Left renal cortex interstitium (tissue), 4 donors: ENCODE results near the gene ATF5. TPM values are rescaled to one million over a fixed set of nuclear protein-coding genes. Genes with fewer than 3 reads are reported as not detected.
"Not testable (repeated sequence)": the region's sequence is repeated elsewhere in the genome, so short reads cannot be mapped to it uniquely, and the experiment has no call there.

Experiments used
- DNase-seq, 4 donors: peaks; one replicate each; pipeline ENCODE4 v3.0.0-alpha.2; 2013; ENCODE audit warnings: low read depth in 4 of 4, low spot score in 2 of 4, missing footprints in 1 of 4
- polyA plus RNA-seq, 4 donors: library from polyadenylated mRNA; unstranded; fragments of 120-200 nt; gene quantifications; one replicate each; pipeline ENCODE4 v1.2.1, GENCODE V29; 2013; ENCODE audit not compliant: insufficient read length in 4 of 4

ATF5 gene
- polyA plus RNA-seq, 4 donors: 20.2 to 31.1 (median 26.8) TPM

DNA sequence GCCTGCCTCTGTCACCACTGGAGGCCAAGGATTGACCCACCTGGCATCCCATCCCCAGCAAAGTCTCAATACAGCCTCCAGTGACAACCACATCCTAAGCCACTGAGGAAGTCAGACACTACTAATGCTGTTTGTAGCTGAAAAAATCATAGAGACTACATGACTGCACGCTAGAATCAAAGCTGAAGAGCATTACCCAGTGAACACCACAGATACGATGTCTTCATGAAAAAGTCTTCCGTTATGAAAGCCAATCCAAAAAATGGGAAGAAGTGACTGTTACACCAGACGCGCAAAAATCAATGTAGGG, 11.4 kb downstream of the ATF5 start:
- DNase-seq: no peak

DNA sequence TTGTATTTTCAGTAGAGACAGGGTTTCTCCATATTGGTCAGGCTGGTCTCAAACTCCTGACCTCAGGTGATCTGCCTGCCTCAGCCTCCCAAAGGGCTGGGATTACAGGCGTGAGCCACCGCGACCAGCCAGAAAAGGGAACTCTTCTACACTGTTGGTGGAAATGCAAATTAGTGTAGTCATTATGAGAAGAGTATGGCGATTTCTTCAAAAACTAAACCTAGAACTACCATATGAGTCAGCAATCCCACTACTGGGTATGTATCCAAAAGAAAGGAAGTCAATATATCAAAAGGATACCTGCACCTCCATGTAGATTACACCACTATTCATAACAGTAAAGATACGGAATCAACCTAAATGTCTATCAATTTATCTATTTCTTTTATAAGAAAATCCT, 15.6 kb downstream of the ATF5 start:
- DNase-seq: not testable (repeated sequence)

DNA sequence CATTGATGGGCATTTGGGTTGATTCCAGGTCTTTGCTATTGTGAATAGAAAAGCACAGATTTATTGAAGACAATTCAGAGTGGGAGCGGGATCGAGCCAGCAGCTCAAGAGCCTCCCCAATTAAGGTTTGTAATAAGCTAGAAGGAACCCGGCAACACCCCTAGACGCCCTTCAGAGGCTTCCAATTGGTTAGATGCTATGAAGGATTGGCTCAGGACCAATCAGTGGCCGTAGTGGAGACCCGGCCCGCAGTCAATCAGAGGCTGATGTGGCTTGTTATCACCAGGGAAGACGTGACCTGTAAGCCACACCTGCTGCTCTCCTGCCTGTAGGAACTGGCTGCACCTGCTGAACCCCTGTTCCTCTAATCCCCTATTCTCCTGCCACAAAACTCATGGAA, 17.4 kb downstream of the ATF5 start:
- no peak for DNase-seq

DNA sequence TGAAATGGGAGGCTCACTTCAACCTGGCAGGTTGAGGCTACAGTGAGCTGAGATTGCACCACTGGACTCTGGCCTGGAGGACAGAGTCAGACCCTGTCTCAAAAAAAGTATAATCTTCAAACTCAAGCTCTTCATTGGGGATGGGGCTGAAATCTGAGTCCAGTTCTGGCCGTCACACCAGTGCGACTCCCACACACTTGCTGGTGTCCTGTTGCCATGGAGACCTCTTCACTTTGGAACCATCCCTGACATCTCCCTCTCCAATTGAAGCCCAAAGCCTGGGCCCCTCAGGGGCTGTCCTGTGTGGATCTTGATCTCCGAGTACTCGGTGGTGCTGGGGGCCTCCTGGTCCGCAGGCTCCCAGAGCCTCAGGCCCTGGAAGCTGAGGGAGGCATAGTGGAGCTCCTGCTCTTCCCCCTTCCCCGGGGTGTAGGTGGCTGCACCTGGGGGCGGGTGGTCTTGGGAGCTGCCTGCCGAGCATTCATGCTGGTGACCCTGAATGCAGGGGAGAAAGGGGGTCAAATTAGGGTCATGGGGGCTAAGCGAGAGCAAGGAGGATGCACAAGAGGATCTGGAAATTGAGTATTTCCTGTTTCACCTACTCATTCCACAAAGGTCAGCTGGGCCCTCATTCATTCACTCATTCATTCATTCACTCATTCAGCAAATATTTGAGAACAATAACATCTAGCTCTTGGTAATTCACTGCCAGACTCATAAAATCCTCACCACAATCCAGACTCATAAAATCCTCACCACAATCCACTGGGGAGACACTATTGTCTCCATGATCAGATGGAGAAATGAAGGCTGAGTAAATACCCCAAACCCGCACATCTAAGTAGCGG, 21.0 kb downstream of the ATF5 start:
- no peak for DNase-seq

DNA sequence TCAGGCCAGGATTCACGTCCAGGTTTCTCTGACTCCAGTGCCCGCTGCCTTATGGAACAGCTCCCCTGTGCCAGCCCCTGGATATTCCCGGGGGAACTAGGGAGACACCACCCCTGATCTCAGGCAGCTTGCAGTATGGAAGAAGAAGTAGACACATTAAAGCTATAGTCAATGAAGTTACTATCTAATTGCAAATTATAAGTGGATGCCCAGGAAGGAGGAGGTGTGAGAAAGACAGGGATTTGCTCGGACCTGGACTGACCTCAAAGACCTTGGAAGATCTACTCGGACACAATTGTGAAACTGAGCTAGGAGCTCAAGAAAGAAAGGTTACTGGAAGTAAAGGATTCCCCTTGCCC, 21.6 kb downstream of the ATF5 start:
- DNase-seq: no peak

DNA sequence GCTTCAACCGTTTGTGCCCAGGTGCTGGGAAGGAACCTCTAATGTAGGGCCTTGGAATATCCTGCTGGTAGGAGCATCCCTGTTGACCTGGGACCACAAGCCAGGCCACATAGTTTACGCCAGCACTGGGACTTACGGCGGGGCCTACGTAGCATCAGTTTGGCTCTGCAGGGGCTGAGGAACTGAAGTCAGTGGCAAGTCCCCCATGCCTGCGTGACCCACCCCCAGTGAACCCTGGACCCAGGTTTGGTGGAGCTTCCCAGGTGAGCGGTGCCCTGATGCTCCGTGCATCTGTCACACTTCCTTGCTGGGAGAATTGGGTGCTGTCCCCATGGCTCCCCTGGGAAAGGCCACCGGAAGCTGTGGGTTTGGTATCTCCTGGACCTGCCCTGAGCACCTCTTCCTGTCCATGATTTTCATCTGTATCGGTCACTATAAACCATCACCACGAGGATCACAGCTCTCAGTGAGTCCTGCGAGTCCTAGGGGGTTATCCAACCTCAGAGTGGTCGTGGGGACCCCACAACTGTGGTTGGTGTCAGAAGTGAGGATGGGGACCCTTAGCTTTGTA, 22.0 kb downstream of the ATF5 start:
- DNase-seq: no peak

DNA sequence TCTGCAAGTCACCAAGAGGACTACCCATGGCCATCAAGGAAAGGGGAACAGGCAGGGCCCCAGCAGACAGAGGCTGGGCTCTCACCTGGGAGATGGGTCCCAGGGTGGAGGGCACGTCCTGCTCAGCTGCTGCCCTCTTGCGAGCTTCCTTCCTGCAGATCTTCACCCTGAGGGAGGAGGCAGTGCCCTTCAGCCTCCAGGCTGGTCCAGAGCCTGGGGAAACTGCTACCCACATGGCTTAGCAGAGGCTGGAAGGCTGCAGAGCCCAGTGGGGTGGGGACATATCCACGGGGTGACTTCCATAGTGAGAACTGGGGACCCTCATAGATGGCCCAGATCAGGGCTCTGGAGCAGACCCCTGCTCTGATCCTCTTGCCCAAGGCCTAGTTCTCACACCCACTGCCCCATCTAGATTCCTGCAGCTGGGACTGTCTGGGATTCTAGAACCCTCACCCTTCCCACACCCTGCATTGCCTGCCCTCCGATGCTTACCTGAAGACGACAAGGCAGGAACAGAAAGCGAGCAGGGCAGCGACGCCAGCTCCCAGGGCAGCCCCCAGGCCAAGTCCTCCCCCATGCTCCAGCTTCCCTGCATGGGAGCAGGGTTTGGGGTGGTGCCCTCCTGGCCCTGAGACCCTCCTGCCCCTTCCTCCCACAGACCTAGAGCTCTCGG, 22.9 kb downstream of the ATF5 start:
- no peak for DNase-seq

DNA sequence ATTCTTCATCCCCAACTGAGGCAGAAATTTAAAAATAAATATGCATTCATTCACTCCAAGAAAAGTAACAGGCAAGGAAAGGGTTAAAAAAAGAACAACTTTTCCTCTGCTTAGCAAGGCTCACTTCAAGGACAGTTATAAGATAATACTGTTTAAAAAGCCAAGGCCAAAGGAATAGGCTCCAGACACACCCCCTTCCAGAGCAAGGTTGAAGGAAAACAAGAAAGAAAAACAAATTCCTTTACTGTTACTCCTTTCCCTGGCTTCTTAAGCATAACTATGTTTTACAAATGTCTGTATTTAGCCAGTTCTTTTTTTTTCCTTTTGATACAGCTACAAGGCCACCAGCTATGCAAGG, 23.5 kb downstream of the ATF5 start:
- DNase-seq: no peak

DNA sequence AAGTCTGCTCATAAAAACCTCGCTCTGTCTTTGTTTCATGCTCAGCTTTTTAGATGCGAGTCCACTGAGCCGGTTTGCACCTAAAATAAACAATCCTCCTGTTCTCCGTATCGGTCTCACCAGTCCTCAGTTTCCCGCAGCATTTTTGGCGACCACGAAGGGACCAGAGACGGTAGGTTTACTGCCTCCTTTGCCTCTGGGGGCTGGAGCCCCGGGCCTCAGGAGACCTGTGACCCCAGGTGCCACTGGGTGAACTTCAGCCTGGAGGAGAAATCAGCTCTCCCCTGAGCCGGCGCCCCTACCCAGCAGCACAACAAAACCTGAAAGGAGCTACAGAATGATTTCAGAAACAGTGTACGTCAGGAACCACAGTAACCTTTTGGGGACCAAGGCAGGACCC, 23.9 kb downstream of the ATF5 start:
- no peak for DNase-seq

DNA sequence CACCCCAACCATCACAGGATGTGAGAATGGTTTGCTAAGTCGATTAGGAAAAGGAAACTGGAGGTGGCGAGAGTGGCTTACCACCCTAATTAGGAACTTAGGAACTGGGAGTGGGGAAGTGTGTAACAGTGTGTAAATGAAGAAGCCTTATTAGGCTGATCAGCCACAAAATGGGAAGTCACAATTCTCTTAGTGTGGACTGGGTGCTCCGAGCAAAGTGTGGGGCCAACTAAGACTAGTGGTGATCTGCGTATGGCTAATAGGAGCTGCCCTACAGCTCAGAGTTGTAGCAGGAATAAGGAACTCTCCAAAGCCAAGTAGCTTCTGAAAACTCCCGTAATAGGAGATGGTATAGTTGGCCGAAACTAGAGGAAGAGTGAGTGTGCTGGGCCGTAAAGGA, 24.4 kb downstream of the ATF5 start:
- no peak for DNase-seq

DNA sequence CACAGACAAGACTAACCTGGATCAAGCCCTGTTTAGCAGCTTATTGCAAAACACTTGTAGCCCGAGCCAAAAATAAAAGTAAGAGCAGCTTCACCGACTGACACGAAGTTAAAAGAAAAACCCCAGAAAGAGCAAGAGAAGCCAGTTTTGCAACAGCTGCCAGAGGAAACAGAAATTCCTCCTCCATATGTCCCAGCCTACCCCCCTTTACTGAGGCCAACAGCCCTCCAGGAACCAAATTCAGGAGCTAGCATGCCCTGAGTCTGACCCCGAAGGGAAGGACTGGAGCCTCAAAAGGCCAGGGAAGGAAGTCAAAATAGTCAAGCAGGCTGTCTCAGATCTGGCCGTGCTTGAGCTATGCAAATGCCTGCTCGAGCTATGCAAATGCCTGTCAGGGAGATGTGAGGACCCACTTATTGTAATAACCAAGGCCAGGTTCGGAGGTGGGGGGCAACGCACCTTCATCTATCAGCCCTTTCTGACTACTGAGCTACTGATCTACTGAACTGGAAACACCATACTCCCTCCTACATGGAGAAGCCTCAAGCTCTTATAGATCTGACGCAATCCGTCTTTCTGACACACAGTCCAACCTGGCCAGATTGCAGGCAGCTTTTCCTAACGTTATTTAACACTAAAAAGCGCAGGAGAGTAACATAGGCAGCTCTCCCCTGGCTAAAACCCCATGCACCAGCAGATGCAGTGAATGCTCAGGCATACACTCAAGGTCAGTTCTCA, 25.3 kb downstream of the ATF5 start:
- DNase-seq: no peak

DNA sequence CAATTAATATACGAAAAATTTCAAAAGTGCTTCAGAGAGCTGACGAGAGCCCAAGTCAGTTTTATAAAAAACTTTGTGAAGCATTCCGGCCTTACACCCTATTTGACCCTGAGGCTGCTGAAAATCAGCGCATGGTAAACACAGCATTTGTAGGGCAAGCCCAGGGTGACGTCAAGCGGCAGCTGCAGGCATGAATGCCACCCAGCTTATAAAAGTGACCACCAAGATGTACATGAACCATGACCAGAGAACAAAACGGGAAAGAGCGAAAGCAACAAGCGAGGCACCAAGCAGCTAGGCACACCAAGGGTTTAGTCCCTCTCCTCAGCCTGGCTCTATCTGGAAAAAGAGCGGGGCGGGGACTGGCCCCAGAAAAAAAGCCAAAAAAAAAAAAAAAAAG, 25.9 kb downstream of the ATF5 start:
- no peak for DNase-seq

DNA sequence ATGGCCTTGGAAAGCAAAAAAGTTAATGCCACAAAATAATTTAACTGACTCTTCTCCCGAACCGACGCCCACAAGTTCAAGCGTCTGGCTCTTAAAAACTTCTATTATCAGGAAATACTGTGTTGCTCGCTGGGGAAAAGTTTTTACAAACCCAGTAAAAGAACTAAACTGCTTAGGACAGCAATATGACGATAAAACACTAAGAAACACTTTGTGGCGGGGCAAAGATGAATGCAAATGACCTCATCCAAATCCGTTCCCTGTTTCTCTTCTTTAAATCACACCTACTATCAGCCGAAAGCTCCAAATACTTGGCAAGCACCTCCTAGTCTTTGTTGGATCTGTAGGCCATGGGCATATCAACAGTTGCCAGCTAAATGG, 27.1 kb downstream of the ATF5 start:
- DNase-seq: no peak

DNA sequence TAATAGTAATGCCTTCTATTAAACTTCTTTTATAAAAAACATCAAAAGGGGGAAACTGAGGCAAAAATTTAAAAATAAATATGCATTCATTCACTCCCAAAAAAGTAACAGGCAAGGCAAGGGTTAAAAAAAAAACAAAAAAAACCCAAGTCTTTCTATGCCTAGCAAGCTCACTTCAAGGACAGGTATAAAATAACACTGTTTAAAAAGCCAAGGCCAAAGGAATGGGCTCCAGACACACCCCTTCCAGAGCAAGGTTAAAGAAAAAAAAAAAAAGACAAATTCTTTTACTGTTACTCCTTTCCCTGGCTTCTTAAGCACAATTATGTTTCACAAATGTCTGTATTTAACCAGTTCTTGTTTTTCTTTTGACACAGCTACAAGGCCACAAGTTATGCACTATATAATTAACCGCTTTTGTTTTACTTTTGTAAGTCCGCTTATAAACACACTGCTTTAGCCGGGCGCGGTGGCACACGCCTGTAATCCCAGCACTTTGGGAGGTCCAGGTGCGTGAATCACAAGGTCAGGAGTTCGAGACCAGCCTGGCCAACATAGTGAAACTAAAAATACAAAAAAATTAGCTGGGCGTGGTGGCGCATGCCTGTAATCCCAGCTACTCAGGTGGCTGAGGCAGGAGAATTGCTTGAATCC, 28.4 kb downstream of the ATF5 start:
- no peak for DNase-seq

DNA sequence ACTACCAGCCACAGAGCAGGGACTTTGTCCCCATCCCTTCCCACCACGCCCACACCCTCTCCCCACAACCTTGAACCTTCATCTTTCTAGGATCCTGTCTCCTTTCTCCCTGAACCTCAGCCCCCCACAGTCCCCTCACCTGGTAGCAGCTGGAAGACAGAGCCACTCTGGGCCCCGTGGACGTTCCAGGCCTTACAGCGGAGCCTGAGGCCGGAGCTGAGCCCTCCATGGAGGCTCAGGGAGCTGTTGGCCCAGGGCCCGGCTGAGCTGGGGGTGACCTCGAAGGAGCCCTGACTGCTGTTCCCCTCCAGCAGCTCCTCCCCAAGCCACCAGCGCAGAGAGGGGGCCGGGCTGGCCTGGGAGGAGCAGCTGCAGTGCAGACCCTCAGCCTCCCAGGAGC, 29.1 kb downstream of the ATF5 start:
- not testable (repeated sequence) for DNase-seq

DNA sequence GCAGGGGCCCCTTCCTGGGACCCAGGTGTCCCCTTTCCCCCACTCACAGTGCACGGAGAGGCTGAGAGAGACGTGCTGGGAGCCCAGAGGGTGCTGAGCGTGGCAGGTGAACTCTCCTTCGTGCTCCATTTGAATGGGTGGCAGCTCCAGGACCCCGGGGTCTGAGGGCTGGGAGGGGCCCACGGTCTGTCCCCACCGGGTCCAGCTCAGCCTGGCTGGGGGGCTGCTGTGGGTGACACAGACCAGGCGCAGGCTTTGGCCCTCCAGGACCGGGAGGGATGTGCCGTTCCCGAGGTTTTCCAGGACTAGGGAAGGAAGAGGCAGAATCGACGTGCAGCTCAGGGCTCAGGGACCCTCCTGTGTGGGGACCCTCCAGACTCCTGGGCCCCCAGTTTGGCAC, 29.6 kb downstream of the ATF5 start:
- DNase-seq: not testable (repeated sequence)

DNA sequence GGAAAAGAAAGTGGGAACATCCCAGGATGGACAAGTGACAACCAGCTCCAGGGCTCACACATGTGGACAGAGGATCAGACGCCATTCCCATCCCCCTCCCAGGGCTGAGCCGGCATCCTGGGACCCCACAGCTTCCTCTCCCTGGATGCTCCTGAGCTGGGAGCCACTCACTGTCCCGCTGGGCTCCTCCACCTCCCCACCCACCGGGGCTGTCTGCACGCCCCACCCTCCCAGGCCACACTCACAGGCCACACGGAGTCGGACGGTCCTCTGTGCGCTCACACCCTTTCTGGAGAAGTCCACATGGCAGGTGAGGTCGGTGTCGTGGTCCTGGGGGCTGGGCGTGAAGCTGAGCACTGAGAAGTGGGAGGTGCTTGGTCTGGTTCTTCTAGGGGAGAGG, 30.9 kb downstream of the ATF5 start:
- DNase-seq: not testable (repeated sequence)

DNA sequence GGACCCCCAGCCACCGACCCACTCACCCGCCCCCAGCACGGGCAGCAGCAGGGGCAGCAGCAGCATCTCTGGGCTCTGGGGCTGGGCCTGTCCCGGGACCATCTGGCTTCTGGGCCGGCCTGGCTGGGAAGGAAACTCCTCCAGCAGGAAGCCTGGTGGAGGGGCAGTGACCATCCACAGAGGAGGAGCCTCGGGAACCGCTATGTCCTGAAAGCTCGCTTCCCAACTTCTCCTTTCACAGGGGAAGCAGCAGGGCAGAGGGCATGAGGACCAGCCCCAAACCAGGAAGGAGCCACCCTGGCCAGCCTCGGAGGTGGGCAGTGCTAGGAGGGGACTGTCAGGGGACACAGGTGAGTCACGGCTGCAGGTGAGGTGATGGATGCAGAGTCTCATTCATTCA, 32.0 kb downstream of the ATF5 start, which contains the start of gene SIGLEC11:
Gene SIGLEC11 (minus strand): TSS at position 193 of the 400 bp plus-strand sequence. CDS start 91 bp downstream, at position 102.
- DNase-seq: not testable (repeated sequence)

DNA sequence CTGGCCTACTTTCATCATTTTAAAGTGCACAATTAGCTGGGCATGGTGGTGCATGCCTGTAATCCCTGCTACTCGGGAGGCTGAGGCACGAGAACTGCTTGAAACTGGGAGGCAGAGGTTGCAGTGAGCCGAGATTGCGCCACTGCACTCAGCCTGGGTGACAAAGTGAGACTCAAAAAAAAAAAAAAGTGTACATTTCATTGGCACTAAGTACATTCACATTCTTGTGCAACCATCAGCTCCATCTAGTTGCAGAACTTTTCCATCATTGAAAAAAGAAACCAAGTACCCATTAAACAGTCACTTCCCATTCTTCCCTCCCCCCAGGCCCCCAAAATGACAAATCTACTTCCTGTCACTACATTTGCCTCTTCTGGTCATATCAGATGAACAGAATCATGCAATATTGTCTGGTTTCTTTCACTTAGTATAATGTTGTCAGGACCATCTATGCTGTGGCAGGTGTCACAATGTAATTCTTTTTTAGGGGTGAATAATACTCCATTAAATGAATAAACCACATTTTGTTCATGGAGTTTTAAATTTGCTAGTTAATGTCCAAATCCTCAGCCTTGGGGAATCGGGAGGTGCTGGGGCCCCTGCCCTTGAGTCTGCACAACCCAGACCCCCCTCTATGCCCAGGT, 39.4 kb downstream of the ATF5 start:
- DNase-seq: no peak

DNA sequence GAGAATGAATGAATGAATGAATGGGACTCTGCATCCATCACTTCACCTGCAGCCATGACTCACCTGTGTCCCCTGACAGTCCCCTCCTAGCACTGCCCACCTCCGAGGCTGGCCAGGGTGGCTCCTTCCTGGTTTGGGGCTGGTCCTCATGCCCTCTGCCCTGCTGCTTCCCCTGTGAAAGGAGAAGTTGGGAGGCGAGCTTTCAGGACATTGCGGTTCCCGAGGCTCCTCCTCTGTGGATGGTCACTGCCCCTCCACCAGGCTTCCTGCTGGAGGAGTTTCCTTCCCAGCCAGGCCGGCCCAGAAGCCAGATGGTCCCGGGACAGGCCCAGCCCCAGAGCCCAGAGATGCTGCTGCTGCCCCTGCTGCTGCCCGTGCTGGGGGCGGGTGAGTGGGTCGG, 40.4 kb downstream of the ATF5 start:
- DNase-seq: not testable (repeated sequence)
